ENCODE results near the gene LIN54. TPM values are rescaled to one million over a fixed set of nuclear protein-coding genes. Genes with fewer than 3 reads are reported as not detected.
"Not testable (repeated sequence)": the region's sequence is repeated elsewhere in the genome, so short reads cannot be mapped to it uniquely, and the experiment has no call there.

The LIN54 gene
- total RNA-seq, 2 donors from 2014 or later = 10.3 to 13.6 TPM

DNA sequence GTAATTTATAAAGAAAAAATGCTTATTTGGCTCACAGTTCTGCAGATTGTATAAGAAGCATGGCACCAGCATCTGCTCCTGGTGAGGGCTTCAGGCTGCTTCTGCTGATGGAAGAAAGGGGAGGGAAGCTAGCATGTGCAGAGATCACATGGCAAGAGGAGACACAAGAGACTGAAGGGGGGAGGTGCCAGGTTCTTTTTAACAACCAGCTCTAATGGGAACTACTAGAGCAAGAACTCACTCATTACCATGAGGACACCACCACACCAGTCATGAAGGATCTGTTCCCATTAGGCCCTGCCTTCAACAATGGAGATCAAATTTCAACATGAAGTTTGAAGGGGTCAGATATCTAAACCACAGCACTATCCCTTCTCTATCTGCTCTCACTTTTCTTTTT is 14.9 kb upstream of the LIN54 start:
- ATAC-seq (ENCODE audit: insufficient number of reproducible peaks, low FRiP score, low read depth) (no peak), DNase-seq (ENCODE audit: low spot score) (no peak)
- H3K27me3 ChIP-seq (replicated peaks; ENCODE audit: insufficient read depth) = no peaks in the 10 kb centered on the region
- no peak overlapping the region for H3K27ac ChIP-seq
- H3K36me3 ChIP-seq = no peaks in the 10 kb centered on the region
- no peaks in the 10 kb centered on the region for H3K4me1 ChIP-seq (ENCODE audit: control insufficient read depth in 1 of 2, low read depth in 2 of 2)
- TF ChIP-seq, protein P1, sequence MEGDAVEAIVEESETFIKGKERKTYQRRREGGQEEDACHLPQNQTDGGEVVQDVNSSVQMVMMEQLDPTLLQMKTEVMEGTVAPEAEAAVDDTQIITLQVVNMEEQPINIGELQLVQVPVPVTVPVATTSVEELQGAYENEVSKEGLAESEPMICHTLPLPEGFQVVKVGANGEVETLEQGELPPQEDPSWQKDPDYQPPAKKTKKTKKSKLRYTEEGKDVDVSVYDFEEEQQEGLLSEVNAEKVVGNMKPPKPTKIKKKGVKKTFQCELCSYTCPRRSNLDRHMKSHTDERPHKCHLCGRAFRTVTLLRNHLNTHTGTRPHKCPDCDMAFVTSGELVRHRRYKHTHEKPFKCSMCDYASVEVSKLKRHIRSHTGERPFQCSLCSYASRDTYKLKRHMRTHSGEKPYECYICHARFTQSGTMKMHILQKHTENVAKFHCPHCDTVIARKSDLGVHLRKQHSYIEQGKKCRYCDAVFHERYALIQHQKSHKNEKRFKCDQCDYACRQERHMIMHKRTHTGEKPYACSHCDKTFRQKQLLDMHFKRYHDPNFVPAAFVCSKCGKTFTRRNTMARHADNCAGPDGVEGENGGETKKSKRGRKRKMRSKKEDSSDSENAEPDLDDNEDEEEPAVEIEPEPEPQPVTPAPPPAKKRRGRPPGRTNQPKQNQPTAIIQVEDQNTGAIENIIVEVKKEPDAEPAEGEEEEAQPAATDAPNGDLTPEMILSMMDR (IDR thresholded peaks at IDR 0.05) = no peak
- H3K4me3 ChIP-seq = no peak overlapping the region
- H3K9me3 ChIP-seq = no peaks in the 10 kb centered on the region

DNA sequence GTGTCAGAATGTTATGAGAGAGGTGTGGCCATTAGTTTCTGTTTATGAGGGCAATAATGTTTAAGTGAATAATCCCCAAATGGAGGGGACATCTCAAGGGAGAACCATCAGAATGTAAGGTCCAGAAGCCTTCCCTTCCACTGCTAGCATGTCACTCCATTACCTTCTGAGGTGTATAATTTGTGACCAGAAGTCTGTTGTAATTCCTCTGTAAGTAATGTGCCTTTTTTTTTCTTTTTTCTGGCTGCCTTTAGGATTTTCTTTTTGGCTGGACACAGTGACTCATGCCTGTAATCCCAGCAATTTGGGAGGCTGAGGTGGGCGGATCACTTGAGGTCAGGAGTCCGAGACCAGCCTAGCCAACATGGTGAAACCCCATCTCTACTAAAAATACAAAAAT is 13.6 kb upstream of the LIN54 start:
- no peak overlapping the region for H3K27ac ChIP-seq
- H3K27me3 ChIP-seq (replicated peaks; ENCODE audit: insufficient read depth) = no peaks in the 10 kb centered on the region
- ATAC-seq (ENCODE audit: insufficient number of reproducible peaks, low FRiP score, low read depth) = no peak
- H3K4me1 ChIP-seq (ENCODE audit: control insufficient read depth in 1 of 2, low read depth in 2 of 2) = no peaks in the 10 kb centered on the region
- TF ChIP-seq, protein P1 (IDR thresholded peaks at IDR 0.05) = no peak
- H3K4me3 ChIP-seq = no peak overlapping the region
- no peak for DNase-seq (ENCODE audit: low spot score)
- no peaks in the 10 kb centered on the region for H3K36me3 ChIP-seq
- H3K9me3 ChIP-seq = no peaks in the 10 kb centered on the region

DNA sequence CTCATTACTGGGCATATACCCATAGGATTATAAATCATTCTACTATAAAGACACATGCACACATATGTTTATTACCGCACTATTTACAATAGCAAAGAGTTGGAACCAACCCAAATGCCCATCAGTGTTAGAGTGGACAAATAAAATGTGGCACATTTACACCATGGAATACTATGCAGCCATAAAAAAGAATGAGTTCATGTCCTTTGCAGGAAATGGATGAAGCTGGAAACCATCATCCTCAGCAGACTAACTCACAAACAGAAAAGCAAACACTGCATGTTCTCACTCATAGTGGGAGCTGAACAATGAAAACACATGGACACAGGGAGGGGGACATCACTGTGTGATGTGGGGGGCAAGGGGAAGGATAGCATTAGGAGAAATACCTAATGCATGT is 13.0 kb upstream of the LIN54 start:
- DNase-seq (ENCODE audit: low spot score); H3K9me3 ChIP-seq; H3K36me3 ChIP-seq; H3K4me1 ChIP-seq (ENCODE audit: control insufficient read depth in 1 of 2, low read depth in 2 of 2); H3K27ac ChIP-seq; H3K4me3 ChIP-seq; H3K27me3 ChIP-seq (replicated peaks; ENCODE audit: insufficient read depth); ATAC-seq (ENCODE audit: insufficient number of reproducible peaks, low FRiP score, low read depth): not testable (repeated sequence)

- H3K36me3 ChIP-seq = no peaks in the 10 kb centered on the region
- no peaks in the 10 kb centered on the region for H3K27me3 ChIP-seq (replicated peaks; ENCODE audit: insufficient read depth)
- H3K9me3 ChIP-seq = no peaks in the 10 kb centered on the region
- H3K4me1 ChIP-seq (ENCODE audit: control insufficient read depth in 1 of 2, low read depth in 2 of 2) = no peaks in the 10 kb centered on the region
- no peak overlapping the region for H3K4me3 ChIP-seq
- DNase-seq (ENCODE audit: low spot score) (no peak), ATAC-seq (ENCODE audit: insufficient number of reproducible peaks, low FRiP score, low read depth) (no peak)
- H3K27ac ChIP-seq = no peak overlapping the region
- TF ChIP-seq, protein P1 (IDR thresholded peaks at IDR 0.05) = no peak
Measured at GRCh38 chr4:83022724-83023450, 12.3 kb upstream of the LIN54 start.

DNA sequence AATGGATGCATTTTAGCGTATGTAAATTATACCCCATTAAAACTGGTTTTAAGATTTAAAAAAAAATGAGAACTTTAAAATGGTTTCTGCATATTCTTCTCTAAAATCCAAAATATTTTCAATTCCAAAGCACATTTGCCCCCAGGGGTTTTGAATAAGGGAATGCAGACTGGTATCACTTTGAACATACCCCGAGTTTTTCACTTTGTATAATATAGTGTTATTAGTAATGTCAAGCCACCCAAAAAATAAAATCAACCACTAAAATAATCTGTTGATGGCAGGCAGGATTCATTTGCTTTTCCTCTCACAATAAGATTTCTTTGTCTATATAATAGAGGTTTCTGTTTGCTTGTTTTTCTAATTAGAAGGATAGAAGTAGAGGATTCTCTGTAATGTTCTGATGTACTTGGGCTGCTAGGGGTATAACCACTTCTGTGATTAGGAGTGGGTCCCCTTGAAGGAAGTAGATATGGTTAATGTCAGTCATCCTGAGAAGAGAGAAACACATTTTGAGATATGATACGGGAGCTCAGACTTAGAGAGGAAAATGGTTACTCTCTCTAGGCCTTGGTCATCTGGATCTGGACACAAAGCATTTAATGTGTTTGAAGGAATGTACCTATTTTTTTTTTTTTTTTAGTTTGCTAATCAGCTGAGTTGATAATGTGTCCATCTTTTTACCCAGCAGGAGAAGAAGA is 9.3 kb upstream of the LIN54 start:
- no peak for ATAC-seq (ENCODE audit: insufficient number of reproducible peaks, low FRiP score, low read depth)
- H3K27ac ChIP-seq = no peak overlapping the region
- no peak for DNase-seq (ENCODE audit: low spot score)

More for the DNA sequence above, 9.3 kb upstream of the LIN54 start:
- TF ChIP-seq, protein P1 (IDR thresholded peaks at IDR 0.05) = no peak
- H3K36me3 ChIP-seq = no peaks in the 10 kb centered on the region
- H3K27me3 ChIP-seq (replicated peaks; ENCODE audit: insufficient read depth) = no peaks in the 10 kb centered on the region
- no peak overlapping the region for H3K4me3 ChIP-seq
- no peaks in the 10 kb centered on the region for H3K4me1 ChIP-seq (ENCODE audit: control insufficient read depth in 1 of 2, low read depth in 2 of 2)
- no peaks in the 10 kb centered on the region for H3K9me3 ChIP-seq

Measured in thoracic aorta (tissue), 2 donors.